Prostate gland (tissue), 2 donors: ENCODE results near the gene SCAI. TPM values are rescaled to one million over a fixed set of nuclear protein-coding genes. Genes with fewer than 3 reads are reported as not detected.

ENCODE experiments used
- DNase-seq: peaks from one replicate; pipeline ENCODE4 v3.0.0-alpha.2; 2019; ENCODE audit warnings: low spot score
- H3K27ac ChIP-seq, 2 donors: fragments of 200-600 bp; sonication (generic); 2 replicates each; pipeline ENCODE4 v1.5.1; 2017 to 2019
- H3K27me3 ChIP-seq: fragments of 200-600 bp; sonication (generic); replicated peaks from 2 replicates; pipeline ENCODE4 v1.5.1; 2019; ENCODE audit not compliant: insufficient read depth
- H3K36me3 ChIP-seq, 2 donors: fragments of 200-600 bp; sonication (generic); 1 replicate in 1 of 2; 2 replicates in 1 of 2; pipeline versions ENCODE4 v1.5.1 to v1.8.1; 2017 to 2019
- H3K4me1 ChIP-seq: fragments of 200-600 bp; sonication (generic); replicated peaks from 2 replicates; pipeline ENCODE4 v1.5.1; 2019
- H3K4me3 ChIP-seq, 2 donors: fragments of 200-600 bp; sonication (generic); 2 replicates each; pipeline ENCODE4 v1.5.1; 2017 to 2019
- H3K9me3 ChIP-seq: fragments of 200-600 bp; sonication (generic); 2 replicates; pipeline ENCODE4 v1.5.1; 2017
- CTCF ChIP-seq, 4 experiments: fragments of 200-600 bp in 2 of 4; fragments of 450-650 bp in 2 of 4; sonication (generic) in 2 of 4; IDR thresholded peaks; 1 replicate in 3 of 4; 2 replicates in 1 of 4; pipeline ENCODE4 v1.5.1; 2016 to 2019; ENCODE audit warnings: antibody characterized with exemption in 4 of 4, mild to moderate bottlenecking in 2 of 4, moderate library complexity in 2 of 4
- POLR2A ChIP-seq: fragments of 450-650 bp; IDR thresholded peaks from one replicate; pipeline ENCODE4 v1.6.1; 2016; ENCODE audit warnings: antibody characterized with exemption, mild to moderate bottlenecking
- POLR2AphosphoS5 ChIP-seq: sonication (generic); formaldehyde crosslinking; IDR thresholded peaks from one replicate; pipeline ENCODE4 v1.6.1; 2017; ENCODE audit warnings: antibody characterized with exemption
- WGBS: methylation state at CpG from one replicate; pipeline ENCODE4 v1.1.5; 2018; 5-methylcytosine and 5-hydroxymethylcytosine counted together
- intact Hi-C: fragments of 100-400 bp; cut with DNase I; formaldehyde crosslinking; loops from one replicate; pipeline ENCODE4 v1.14.2; 2022
- total RNA-seq, 2 donors: library from RNA; depleted of rRNA; stranded (reverse); fragments of >200 nt; gene quantifications; one replicate each; pipeline ENCODE4 v1.1.0, GENCODE V29; 2016

Gene SCAI
- total RNA-seq, 2 donors from 2014 or later, result 3.4 to 8.6 TPM

GRCh38 chr9:125150349-125151245, 7.3 kb upstream of the SCAI start:
- TF ChIP-seq POLR2A (no peak), POLR2AphosphoS5 (no peak), CTCF (IDR thresholded peaks at IDR 0.05) (no peak)
- Histone ChIP-seq H3K36me3 (peaks cover 0 to 11% of the 10 kb centered on the region in 2 donors), H3K27me3 (no peaks in the 10 kb centered on the region), H3K27ac (no peak overlapping the region), H3K9me3 (no peaks in the 10 kb centered on the region), H3K4me3 (no peak overlapping the region), H3K4me1 (no peaks in the 10 kb centered on the region)
- intact Hi-C loops, result no loop called here
- WGBS, result 82% methylated on average over 12 of the region's 12 CpGs
- no peak for DNase-seq

GRCh38 chr9:125147401-125147951, 4.1 kb upstream of the SCAI start:
- Histone ChIP-seq H3K27me3 (no peaks in the 10 kb centered on the region), H3K9me3 (no peaks in the 10 kb centered on the region), H3K27ac (no peak overlapping the region), H3K4me3 (no peak overlapping the region), H3K36me3 (peaks cover 0 to 11% of the 10 kb centered on the region in 2 donors), H3K4me1 (peaks cover 4% of the 10 kb centered on the region)
- WGBS, result 51% methylated on average over 3 of the region's 3 CpGs
- DNase-seq, result no peak
- intact Hi-C loops, result loop anchor here (10.0 kb wide), 1 partner anchor 373 kb away; the partner anchor contains the start of genes NR6A1 and OLFML2A
- TF ChIP-seq CTCF (IDR thresholded peaks at IDR 0.05), result no peak
- no peak for TF ChIP-seq POLR2A
- TF ChIP-seq POLR2AphosphoS5, result no peak

GRCh38 chr9:125146247-125146646, 2.9 kb upstream of the SCAI start:
- no peaks in the 10 kb centered on the region for H3K27me3 ChIP-seq
- peaks cover 4% of the 10 kb centered on the region for H3K4me1 ChIP-seq
- TF ChIP-seq POLR2A (no peak), POLR2AphosphoS5 (peak; percentile 35)
- peaks cover 0 to 11% of the 10 kb centered on the region in 2 donors for H3K36me3 ChIP-seq
- intact Hi-C loops, result loop anchor here (10.0 kb wide), 1 partner anchor 371 kb away; the partner anchor contains the start of genes NR6A1 and OLFML2A
- H3K9me3 ChIP-seq, result no peaks in the 10 kb centered on the region
- DNase-seq, result no peak
- H3K27ac ChIP-seq, result no peak overlapping the region
- no peak overlapping the region for H3K4me3 ChIP-seq
- WGBS, result 13% methylated on average over 4 of the region's 4 CpGs

- peaks cover 0 to 4% of the 10 kb centered on the region in 2 donors for H3K36me3 ChIP-seq
- H3K4me1 ChIP-seq, result peaks cover 4% of the 10 kb centered on the region
- TF ChIP-seq CTCF (IDR thresholded peaks at IDR 0.05), result no peak
- no peak for TF ChIP-seq POLR2AphosphoS5
- no peak for TF ChIP-seq POLR2A
- intact Hi-C loops, result loop anchor here (10.0 kb wide), 1 partner anchor 371 kb away; the partner anchor contains the start of genes NR6A1 and OLFML2A
- H3K27ac ChIP-seq, result no peak overlapping the region
- no peak overlapping the region for H3K4me3 ChIP-seq
- DNase-seq, result no peak
- H3K27me3 ChIP-seq, result no peaks in the 10 kb centered on the region
- no peaks in the 10 kb centered on the region for H3K9me3 ChIP-seq
- 73% methylated on average over 4 of the region's 4 CpGs for WGBS
Observed at GRCh38 chr9:125145425-125145824, 2.1 kb upstream of the SCAI start.
